GM10847 (cell line): ENCODE results near the gene TSEN15.

Experiments
- POLR2A ChIP-seq: IDR thresholded peaks from 2 replicates; pipeline ENCODE4 v1.6.1; 2011; ENCODE audit not compliant: insufficient read length; ENCODE audit errors: extremely low read depth

TSEN15 gene

DNA sequence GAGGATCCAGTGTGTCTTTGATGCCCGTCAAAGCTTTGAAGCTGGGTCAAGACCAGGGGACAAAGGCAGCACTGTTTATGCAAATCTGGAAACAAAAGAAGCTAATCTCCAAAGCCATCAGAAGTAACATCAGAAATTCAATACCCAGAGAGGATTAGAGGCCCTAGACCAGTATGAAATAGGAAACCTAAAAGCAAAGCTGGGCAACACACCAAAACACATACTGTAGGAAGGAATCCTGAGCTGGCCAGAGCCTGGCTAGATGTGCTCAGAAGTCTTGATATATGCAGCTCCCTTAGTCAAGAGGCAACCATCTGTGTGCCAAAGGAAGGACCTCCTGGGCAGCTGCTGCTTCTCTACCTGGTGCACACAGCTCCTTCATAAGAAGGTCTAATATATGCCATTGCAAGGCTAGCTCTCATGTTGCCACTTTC is 26.3 kb upstream of the TSEN15 start:
- TF ChIP-seq POLR2A, result no peak

DNA sequence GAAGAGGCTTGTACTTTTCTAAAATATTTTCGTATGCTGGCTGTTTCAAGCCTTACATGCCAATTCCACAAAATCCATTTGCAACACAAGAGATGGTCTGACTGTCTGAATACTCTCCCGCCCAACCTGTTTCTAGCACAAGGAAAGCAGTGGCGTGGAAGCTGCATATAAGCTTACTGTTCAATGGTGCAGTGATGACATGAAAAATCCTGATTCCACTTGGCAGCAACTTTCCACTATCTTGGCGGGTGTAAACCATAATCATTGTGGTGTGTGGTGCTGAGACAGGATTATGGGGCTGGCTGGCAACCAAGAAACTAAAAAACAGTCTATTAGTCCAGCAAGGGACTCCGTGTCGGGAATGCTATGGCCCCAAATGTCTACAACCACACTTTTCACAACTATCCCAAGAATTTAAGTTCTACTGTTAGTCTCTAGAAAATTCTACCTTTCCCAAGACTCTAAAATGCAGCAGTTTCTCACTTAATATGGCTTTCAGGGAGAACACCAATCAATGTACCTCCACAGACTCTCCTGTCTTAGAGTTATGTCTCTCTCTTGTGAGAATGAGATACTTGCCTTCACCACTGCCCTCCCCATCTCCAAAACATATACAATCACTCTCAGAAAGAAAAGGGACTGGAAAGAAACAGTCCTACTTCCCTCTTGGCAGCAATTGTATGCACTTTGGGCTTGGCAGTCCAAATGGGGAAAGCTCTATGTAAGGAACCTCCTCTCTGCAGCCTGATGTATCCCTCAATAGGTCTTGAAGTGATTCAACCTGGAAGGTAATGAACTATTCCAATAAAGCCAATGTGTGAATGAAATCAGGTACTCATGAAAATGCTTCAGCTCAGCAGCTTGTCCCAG is 23.5 kb upstream of the TSEN15 start:
- no peak for TF ChIP-seq POLR2A

DNA sequence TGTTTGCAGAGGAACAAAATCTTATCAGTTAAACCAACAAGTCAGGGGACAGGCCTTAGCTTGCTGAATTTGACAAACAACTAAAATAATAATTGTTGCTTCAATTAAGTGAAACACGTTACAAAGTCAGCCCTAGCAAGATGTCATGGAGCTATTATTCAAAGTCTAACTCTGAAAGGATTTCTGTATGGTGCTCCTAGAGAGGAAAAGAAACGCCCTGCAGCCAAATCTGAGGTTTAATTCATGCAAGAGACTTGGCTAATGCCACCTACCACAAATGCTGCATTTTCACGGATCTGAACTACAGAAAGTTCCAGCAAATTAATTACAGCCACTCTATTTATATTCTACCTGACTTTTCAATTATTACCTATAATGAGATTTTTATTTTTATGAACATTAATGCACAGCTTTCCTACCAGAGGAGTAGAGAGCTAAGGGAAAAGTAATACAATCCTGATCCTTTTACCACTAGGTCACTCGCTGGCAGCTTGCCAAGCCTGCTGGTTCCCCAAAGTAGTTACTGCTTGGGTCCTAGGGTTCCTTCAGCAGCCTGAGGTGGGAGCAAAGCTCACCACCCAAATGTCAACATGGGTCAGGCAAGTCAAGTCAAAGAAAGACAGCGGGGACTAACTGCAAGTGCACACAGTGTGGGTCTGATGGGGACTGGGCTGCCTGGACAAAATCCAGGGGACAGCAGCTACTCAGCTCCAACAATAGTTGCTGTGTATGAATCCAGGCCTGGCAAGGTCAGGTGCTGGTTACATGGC is 22.5 kb upstream of the TSEN15 start:
- TF ChIP-seq POLR2A, result no peak

DNA sequence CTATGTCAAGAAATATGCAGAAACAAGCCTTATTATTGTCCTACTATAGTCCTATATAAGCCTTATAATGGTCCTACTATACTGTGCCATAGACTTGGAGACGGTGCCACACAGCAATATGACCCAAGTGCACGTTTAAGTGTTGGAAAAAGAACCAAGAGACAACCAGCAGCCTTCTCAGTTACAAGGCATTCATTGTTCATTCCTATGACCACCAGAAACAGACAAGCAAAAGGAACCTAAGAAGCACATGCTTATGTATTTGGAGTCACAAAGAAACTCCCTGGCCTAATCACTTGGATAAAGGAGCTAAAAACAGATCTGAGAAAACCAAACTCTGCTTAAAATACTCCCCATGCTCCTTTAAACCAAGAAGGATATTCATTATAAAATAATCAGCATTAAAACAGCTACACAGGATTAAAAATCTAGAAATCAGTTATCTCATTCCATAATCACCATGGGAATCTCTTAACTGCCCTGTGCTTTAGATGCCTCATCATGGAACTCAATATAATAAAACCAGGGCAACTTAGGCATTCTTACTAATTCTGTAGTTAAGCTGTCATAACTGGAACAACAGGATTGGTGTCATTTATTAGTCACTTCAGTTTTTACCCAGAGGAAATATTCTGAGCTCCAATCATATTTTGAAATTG is 21.0 kb upstream of the TSEN15 start:
- TF ChIP-seq POLR2A, result no peak

DNA sequence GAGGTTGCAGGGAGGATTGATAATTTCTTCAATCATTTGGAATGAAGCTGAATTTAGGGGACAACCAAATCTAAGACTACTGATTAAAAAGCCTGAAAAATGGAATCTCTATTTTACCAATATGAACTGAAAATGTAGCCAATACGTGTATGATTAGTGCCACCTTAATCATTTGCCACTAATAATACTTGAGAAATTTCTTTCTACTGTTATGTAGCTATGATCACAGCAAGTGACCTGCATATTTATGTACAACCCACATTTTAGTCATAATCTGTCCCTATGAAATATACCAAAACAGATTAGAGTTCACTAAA is 20.5 kb upstream of the TSEN15 start:
- TF ChIP-seq POLR2A, result no peak

DNA sequence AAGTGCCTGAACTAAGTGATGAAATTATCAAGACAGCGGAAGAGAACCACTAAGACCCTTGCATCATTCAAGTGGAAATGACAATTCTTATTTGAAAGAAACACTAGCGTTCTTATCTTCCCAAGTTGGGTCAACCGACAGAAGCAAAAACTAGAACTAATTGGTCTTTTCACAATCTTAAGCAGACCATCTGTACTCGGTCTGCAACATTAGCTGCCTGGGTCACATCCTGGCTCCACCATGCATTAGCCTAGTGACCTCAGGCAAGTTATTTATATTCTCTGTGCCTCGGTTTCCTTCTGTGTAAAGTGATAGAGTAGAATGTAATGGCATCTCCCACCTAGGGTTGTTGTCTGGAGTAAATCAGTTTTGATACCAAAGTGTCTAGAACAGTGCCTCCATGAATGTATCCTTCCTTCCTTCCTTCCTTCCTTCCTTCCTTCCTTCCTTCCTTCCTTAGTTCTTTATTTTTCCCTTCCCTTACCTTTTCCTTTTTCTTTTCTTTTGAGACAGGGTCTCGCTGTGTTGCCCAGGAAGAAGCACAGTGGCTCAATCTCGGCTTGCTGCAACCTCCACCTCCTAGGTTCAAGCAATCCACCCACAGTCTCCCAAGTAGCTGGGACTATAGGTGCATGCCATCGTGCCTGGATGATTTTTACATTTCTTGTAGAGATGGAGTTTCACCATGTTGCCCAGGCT is 20.0 kb upstream of the TSEN15 start:
- no peak for TF ChIP-seq POLR2A

DNA sequence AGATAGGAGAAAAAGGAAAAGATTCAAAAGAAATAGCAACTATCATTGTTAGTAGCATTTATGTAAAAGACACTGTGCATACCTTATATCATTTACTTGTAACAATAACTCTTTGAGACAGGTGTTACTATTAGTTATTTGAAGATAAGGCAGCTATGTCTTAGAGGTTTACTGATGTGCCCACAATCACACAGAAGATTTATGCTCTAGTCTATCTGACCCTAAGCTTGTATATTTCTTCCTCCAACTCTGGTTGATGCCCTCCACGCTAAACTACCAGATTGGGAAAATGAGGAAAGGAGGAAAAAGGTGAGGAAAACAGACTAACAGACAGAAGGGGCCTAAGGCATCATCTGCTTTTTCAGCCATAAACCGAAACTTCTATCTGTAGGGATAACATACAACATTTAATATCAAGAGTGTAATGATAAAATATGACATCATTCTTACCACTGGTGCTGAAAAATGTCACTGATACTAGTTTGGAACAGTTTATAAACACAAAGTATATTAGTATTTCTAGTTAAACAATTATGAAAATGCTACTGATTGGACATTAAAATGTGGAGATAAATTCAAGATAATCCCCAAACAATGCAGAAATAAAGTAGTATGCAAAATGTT is 19.1 kb upstream of the TSEN15 start:
- TF ChIP-seq POLR2A, result no peak

DNA sequence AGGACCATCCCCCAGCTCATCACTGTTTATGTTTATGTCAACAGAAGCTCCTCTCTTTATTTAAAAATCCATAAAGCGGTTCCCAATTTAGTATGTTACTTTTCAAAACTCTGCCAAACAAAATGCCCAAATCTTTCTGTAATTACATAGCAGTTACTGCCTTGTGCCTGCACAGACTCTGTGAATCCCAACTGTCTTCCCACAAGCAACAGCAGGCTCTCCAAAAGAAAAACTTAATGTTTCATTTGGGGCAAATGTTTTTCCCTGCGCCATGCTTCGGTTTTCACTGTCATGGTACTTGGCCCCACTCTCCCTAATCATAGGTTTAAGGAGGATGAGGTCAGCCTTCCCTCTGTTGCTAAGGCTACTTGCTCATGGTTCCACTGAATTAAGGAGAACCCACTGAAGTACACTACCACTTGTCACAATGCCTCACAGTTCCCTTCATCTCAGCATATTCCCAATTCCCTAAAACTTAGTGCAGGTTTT is 18.6 kb upstream of the TSEN15 start:
- TF ChIP-seq POLR2A, result no peak

DNA sequence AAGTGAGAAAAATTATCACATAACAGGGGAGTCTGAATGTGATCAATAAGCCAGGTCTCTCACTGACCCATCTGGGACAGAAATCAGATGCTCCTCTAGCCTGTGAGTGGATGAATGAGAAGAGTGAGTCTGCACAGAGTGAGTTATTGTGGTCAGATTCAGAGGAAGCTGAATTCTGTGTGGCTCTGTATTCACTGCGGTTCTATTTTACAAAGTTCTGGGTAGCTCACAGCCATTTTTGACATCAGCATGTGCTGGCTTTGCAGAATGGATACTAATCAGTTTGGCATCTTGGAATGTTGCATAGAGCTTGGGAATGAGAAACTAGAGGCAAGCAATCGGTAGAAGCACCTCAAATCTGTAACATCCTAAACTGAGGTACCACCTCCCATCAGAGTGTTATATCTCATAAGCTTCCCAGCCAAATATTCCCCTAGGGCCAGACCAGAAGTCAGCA is 17.8 kb upstream of the TSEN15 start:
- TF ChIP-seq POLR2A, result no peak

DNA sequence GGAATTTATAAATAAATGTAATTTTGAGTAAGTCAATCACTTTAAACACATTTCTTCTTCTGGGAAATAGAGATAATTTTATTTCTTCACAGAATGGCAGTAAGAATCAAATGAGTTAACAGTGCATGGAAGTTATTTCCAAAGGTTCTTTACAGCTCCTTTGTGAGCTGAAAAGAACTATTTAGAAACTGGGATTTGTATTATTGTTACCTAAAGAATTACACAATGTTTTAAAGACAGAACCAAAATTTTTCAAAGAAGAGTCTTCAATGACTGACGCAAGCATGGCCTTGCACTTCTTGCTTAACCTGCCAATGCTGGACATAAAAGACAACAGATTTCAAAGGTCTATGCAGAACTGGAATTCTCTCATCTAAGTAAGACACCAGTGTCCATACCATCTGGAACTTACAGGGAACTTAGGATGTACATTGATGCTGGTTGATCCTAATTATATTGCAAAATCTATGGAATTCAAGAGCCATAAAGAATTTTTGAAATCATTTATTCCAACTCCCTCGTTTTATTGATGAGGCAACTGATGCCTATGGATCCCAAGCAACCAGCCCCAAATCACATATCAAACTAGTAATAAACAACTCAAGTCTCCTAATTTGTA is 16.7 kb upstream of the TSEN15 start:
- TF ChIP-seq POLR2A, result no peak

DNA sequence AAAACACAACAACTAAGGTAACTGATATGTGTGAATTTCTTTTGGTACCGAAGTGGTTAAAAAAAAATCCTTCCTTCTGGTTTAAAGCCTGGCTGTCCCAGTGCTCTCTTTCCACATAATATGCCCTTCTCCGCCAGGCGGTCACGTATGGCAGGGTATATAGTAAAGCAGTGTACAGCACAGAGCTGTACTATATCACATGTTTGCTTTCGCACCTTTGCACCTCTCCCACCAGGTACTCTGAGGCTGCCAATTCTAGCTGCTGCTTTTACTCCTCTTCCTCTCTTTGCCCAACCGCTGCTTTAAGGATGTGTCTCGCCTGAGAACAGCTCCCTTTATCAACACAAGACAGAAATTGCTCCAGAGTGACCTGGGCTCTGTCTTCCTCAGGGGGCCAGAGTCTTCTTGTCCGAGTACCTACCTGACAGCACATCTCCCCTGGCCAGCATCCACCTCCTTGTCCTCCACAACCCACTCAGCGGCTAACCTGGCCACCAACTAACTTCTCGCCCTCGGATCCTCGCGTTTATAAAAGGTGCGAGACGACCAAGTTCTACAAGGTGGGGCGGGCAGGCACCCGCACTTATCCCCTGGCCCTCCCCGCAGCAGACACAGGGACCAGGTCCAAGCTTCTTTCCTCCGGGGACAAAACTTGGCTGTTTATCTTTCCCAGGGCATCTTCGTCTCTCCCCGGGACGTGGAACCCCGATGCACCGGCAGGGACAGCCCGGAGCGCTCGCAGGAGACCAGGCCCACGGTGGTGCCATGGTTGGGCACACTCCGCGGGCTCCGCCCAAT is 15.6 kb upstream of the TSEN15 start:
- TF ChIP-seq POLR2A, result no peak

DNA sequence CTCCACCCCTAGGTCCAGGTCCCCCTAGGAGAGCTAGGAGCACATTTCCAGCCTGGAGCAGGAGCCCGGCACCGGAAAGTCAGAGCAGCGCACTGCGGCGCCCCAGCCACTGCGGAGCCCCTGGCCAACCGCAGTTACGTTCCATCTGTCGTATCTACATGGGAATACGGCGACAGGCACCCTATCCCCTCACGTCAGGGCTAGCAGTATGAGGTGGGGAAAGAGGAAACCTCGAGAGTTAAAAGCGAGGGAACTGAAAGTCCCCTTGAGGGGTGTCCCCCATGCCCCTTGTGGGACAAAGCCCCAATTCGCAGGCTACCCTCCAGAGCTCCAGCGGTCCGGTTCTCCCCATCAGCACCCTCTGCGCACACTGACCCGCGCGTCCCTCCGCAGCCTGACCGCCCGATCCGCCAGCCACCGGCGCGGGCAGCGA is 15.0 kb upstream of the TSEN15 start:
- TF ChIP-seq POLR2A, result no peak

DNA sequence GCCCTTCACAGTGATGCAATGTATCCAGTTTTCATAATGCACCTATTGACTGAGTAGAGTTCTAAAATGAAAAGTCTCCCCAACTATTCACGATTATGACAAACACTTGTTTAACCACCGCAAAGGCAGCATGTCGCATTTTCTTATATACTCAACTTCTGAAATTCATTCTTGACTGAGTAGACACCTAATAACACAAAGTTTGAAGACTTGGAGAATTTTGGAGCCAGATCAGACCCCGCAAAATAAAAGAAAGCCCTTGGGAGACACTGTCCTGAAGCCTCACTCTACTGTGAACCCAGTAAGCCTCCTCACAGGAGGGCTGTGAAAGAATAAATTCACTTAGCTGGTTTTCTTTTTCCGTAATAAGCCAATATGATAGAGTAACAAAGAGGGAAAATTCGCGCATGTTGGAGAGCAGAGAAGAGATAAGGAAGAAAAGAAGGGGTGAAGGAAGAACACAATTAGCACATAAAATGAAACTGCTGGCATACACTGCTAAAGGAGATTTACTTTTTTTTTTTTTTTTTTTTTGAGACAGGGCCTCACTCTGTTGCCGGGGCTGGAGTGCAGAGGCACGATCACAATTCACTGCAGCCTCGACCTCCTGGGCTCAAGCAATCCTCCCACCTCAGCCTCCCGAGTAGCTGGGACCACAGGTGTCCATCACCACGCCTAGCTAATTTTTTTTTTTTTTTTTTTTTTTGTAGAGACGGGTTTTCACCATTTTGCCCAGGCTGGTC is 13.5 kb upstream of the TSEN15 start:
- TF ChIP-seq POLR2A, result no peak
